Right forelimb (tissue), 1 donor: ENCODE results near the gene COX10.

Source experiments
- DNase-seq: peaks from one replicate; pipeline ENCODE4 v3.0.0-alpha.2; 2018

The COX10 gene

GRCh38 chr17:14070344-14070984, 1.2 kb downstream of the COX10 start:
- DNase-seq, result no peak

GRCh38 chr17:14072881-14073280, 3.6 kb downstream of the COX10 start:
- no peak for DNase-seq

- DNase-seq, result no peak
Observed at GRCh38 chr17:14078027-14078426, 8.7 kb downstream of the COX10 start.

GRCh38 chr17:14080847-14081251, 11.5 kb downstream of the COX10 start:
- DNase-seq, result no peak

- no peak for DNase-seq
Observed at GRCh38 chr17:14082848-14083247, 13.5 kb downstream of the COX10 start.

GRCh38 chr17:14084955-14085354, 15.7 kb downstream of the COX10 start:
- no peak for DNase-seq

GRCh38 chr17:14086189-14086588, 16.9 kb downstream of the COX10 start:
- no peak for DNase-seq

- no peak for DNase-seq
Observed at GRCh38 chr17:14089179-14089578, 19.9 kb downstream of the COX10 start.

- DNase-seq, result no peak
Observed at GRCh38 chr17:14091367-14091766, 22.1 kb downstream of the COX10 start.

GRCh38 chr17:14092808-14093207, 23.5 kb downstream of the COX10 start:
- no peak for DNase-seq

GRCh38 chr17:14094676-14095601, 25.6 kb downstream of the COX10 start:
- DNase-seq, result no peak

GRCh38 chr17:14095631-14096030, 26.3 kb downstream of the COX10 start:
- no peak for DNase-seq

- no peak for DNase-seq
Observed at GRCh38 chr17:14098246-14098645, 28.9 kb downstream of the COX10 start.

- DNase-seq, result no peak
Observed at GRCh38 chr17:14101976-14102375, 32.7 kb downstream of the COX10 start.

- DNase-seq, result no peak
Observed at GRCh38 chr17:14103836-14104235, 34.5 kb downstream of the COX10 start.

GRCh38 chr17:14104734-14105133, 35.4 kb downstream of the COX10 start:
- DNase-seq, result no peak

- no peak for DNase-seq
Observed at GRCh38 chr17:14107889-14108288, 38.6 kb downstream of the COX10 start.

GRCh38 chr17:14112407-14112806, 43.1 kb downstream of the COX10 start:
- no peak for DNase-seq

- no peak for DNase-seq
Observed at GRCh38 chr17:14113137-14113536, 43.8 kb downstream of the COX10 start.

GRCh38 chr17:14116263-14117024, 47.1 kb downstream of the COX10 start:
- DNase-seq, result no peak

- DNase-seq, result no peak
Observed at GRCh38 chr17:14118951-14119350, 49.6 kb downstream of the COX10 start.

GRCh38 chr17:14119546-14119945, 50.2 kb downstream of the COX10 start:
- DNase-seq, result no peak

- DNase-seq, result no peak
Observed at GRCh38 chr17:14121952-14122351, 52.6 kb downstream of the COX10 start.
